ENCODE measurements around the gene SINHCAF.

- TF ChIP-seq CTCF (IDR thresholded peaks at IDR 0.05; ENCODE audit: control extremely low read depth in 1 of 3, insufficient read depth in 1 of 3, low read depth in 1 of 3, low read length in 3 of 3) (no peak), EP300 (IDR thresholded peaks at IDR 0.05; ENCODE audit: borderline replicate concordance in 1 of 2, low read depth in 2 of 2, low read length in 2 of 2) (no peak)
These were observed 46.5 kb downstream of the SINHCAF start for GRCh38 chr12:31279390-31279924.
